ENCODE results near the gene FLAD1.
"Not testable (repeated sequence)": the region's sequence is repeated elsewhere in the genome, so short reads cannot be mapped to it uniquely, and the experiment has no call there.

The FLAD1 gene

GRCh38 chr1:154969246-154969645, 13.9 kb upstream of the FLAD1 start:
- DNase-seq (ENCODE audit: low spot score) = no peak

- DNase-seq (ENCODE audit: low spot score) = no peak
Measured at GRCh38 chr1:154969860-154970452, 13.2 kb upstream of the FLAD1 start.

GRCh38 chr1:154970631-154971340, 12.4 kb upstream of the FLAD1 start, which contains the start of gene SHC1:
Gene SHC1, minus strand, starts transcription at chr1:154970747. Its CDS starts 221 bp downstream, at chr1:154970526.
- DNase-seq (ENCODE audit: low spot score) = peak; percentile 91

GRCh38 chr1:154971341-154971998, 11.7 kb upstream of the FLAD1 start:
- DNase-seq (ENCODE audit: low spot score) = no peak

GRCh38 chr1:154972213-154972516, 11.0 kb upstream of the FLAD1 start:
- no peak for DNase-seq (ENCODE audit: low spot score)

- peak; percentile 82 for DNase-seq (ENCODE audit: low spot score)
Measured at GRCh38 chr1:154972517-154973343, 10.4 kb upstream of the FLAD1 start.

GRCh38 chr1:154973344-154974101, 9.6 kb upstream of the FLAD1 start:
- peak; percentile 79 for DNase-seq (ENCODE audit: low spot score)

GRCh38 chr1:154974102-154974807, 8.9 kb upstream of the FLAD1 start, which contains the start of gene CKS1B:
Gene CKS1B, plus strand, starts transcription at chr1:154974681. Its CDS starts 65 bp downstream, at chr1:154974746.
- DNase-seq (ENCODE audit: low spot score) = peak; percentile 94

GRCh38 chr1:154974808-154975408, 8.2 kb upstream of the FLAD1 start:
- peak; percentile 87 for DNase-seq (ENCODE audit: low spot score)

- no peak for DNase-seq (ENCODE audit: low spot score)
Measured at GRCh38 chr1:154975409-154976059, 7.6 kb upstream of the FLAD1 start.

- not testable (repeated sequence) for DNase-seq (ENCODE audit: low spot score)
Measured at GRCh38 chr1:154977762-154978161, 5.4 kb upstream of the FLAD1 start.

- no peak for DNase-seq (ENCODE audit: low spot score)
Measured at GRCh38 chr1:154978360-154978759, 4.8 kb upstream of the FLAD1 start.

- DNase-seq (ENCODE audit: low spot score) = no peak
Measured at GRCh38 chr1:154982341-154982740, 803 bp upstream of the FLAD1 start.

- no peak for DNase-seq (ENCODE audit: low spot score)
Measured at GRCh38 chr1:154983776-154984466, 777 bp downstream of the FLAD1 start.

GRCh38 chr1:154986736-154987135, 3.6 kb downstream of the FLAD1 start:
- not testable (repeated sequence) for DNase-seq (ENCODE audit: low spot score)

- DNase-seq (ENCODE audit: low spot score) = no peak
Measured at GRCh38 chr1:154987326-154987725, 4.2 kb downstream of the FLAD1 start.

- DNase-seq (ENCODE audit: low spot score) = no peak
Measured at GRCh38 chr1:154988058-154988954, 5.2 kb downstream of the FLAD1 start.

- DNase-seq (ENCODE audit: low spot score) = no peak
Measured at GRCh38 chr1:154989195-154989860, 6.2 kb downstream of the FLAD1 start.

All from AG08396 (cell line).